ENCODE data around the gene TLX1.

Gene TLX1

DNA sequence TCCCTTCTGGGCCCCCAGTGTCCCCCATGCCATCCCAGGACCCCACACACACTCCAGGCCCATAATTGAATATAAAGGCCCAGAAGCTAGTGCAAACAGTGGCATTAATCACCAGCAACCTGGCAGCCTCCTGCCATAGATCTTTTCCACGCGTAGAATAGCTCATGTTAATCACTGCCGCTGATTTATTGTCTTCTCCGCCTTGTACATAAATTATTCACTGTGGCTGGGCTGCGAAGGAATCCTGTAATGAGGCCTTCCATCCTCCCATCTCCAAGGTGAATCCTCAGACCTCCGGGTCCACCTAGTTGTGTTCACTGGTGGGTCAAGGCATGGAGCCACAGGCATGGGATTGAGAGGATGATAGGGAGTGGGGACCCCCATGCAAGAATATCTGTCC lies 36.1 kb upstream of the TLX1 start:
- TF ChIP-seq FOXP2 (optimal IDR thresholded peaks at IDR 0.05; ENCODE audit: borderline replicate concordance, extremely low read depth, extremely low read length, insufficient read depth) (no peak), POLR2AphosphoS5 (IDR thresholded peaks at IDR 0.05; ENCODE audit: low read depth, low read length) (no peak), SIN3A (IDR thresholded peaks at IDR 0.05; ENCODE audit: borderline replicate concordance, insufficient read depth, low read length) (no peak), TAF1 (IDR thresholded peaks at IDR 0.05; ENCODE audit: borderline replicate concordance, insufficient read depth, low read length) (no peak)
- TF ChIP-seq, protein P1, sequence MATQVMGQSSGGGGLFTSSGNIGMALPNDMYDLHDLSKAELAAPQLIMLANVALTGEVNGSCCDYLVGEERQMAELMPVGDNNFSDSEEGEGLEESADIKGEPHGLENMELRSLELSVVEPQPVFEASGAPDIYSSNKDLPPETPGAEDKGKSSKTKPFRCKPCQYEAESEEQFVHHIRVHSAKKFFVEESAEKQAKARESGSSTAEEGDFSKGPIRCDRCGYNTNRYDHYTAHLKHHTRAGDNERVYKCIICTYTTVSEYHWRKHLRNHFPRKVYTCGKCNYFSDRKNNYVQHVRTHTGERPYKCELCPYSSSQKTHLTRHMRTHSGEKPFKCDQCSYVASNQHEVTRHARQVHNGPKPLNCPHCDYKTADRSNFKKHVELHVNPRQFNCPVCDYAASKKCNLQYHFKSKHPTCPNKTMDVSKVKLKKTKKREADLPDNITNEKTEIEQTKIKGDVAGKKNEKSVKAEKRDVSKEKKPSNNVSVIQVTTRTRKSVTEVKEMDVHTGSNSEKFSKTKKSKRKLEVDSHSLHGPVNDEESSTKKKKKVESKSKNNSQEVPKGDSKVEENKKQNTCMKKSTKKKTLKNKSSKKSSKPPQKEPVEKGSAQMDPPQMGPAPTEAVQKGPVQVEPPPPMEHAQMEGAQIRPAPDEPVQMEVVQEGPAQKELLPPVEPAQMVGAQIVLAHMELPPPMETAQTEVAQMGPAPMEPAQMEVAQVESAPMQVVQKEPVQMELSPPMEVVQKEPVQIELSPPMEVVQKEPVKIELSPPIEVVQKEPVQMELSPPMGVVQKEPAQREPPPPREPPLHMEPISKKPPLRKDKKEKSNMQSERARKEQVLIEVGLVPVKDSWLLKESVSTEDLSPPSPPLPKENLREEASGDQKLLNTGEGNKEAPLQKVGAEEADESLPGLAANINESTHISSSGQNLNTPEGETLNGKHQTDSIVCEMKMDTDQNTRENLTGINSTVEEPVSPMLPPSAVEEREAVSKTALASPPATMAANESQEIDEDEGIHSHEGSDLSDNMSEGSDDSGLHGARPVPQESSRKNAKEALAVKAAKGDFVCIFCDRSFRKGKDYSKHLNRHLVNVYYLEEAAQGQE (IDR thresholded peaks at IDR 0.05; ENCODE audit: insufficient read depth in 1 of 2, low read depth in 2 of 2, low read length in 2 of 2), result no peak

DNA sequence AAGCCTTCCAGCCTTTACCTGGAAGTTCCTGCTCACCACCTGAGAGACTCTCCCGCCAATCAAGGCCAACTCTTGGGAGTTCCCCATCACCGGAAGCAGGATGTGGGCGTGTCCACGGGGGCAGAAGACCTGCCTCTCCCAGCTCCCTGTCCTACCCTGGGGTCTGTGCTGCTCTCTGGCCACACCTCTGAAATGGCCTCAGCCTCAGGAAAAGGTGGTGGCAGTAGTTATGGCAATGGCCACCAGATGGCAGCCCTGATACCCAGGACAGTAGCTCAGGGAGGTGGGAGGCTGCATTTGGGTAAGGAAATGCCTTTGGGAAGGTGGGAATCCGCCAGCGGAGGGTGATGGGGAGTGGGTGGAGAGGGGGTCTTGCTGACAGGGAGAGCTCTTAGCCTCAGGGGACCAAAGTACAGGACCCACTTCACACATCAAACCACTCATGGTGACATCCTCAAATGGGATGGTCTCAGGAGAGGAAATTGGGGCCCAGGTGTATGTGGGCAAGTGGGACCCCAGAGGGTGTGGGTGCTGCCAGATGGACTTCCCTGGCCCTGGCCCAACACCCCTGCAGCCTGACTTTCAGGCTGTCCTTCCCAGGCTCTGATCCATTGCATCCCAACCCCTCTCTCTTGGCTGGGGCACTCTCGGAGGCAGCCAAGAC lies 35.4 kb upstream of the TLX1 start:
- TF ChIP-seq FOXP2 (optimal IDR thresholded peaks at IDR 0.05; ENCODE audit: borderline replicate concordance, extremely low read depth, extremely low read length, insufficient read depth), result no peak
- TF ChIP-seq, protein P1 (IDR thresholded peaks at IDR 0.05; ENCODE audit: insufficient read depth in 1 of 2, low read depth in 2 of 2, low read length in 2 of 2), result no peak
- no peak for TF ChIP-seq POLR2AphosphoS5 (IDR thresholded peaks at IDR 0.05; ENCODE audit: low read depth, low read length)
- TF ChIP-seq SIN3A (IDR thresholded peaks at IDR 0.05; ENCODE audit: borderline replicate concordance, insufficient read depth, low read length), result no peak
- TF ChIP-seq TAF1 (IDR thresholded peaks at IDR 0.05; ENCODE audit: borderline replicate concordance, insufficient read depth, low read length), result no peak

DNA sequence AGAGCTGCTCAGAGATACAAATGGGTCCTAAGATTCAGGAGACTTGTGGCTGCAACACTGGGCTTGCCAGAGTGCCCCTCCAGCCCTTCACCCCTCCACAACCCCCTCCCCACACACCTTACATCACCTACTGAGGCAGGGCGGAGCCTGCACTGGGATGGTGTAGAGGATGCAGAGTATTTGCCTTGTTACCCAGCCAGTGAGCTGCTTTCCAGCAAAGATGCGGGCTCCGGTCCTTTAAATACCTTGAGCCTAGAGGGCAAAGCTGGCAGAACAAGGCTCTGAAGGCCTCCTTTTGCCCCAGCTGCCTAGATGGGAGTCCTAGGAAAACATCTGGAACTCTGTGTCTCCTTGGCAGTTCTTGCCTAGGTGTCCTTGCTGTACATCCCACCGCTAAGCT lies 34.7 kb upstream of the TLX1 start:
- TF ChIP-seq, protein P1 (IDR thresholded peaks at IDR 0.05; ENCODE audit: insufficient read depth in 1 of 2, low read depth in 2 of 2, low read length in 2 of 2), result no peak
- TF ChIP-seq TAF1 (IDR thresholded peaks at IDR 0.05; ENCODE audit: borderline replicate concordance, insufficient read depth, low read length) (no peak), FOXP2 (optimal IDR thresholded peaks at IDR 0.05; ENCODE audit: borderline replicate concordance, extremely low read depth, extremely low read length, insufficient read depth) (no peak)

DNA sequence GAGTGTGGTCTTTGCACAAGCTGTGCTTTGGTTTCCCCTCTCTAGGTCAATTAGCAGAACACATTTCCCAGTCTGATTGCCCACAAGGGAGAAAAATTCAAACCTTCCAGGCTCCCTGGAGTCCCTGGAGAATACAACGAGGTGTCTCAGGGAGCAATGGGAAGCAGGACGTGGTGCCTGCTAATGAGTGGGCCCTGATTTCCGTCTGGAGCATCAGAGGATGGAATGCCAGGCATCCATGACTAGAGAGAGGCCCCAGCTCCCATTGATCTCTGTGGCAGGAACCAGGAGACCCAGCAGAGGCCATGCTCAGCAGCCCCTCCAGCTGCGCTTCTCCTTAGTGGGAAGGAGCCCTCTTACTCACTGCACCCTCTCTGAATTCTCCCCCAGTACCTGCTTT lies 33.2 kb upstream of the TLX1 start:
- TF ChIP-seq FOXP2 (optimal IDR thresholded peaks at IDR 0.05; ENCODE audit: borderline replicate concordance, extremely low read depth, extremely low read length, insufficient read depth), result no peak
- no peak for TF ChIP-seq TAF1 (IDR thresholded peaks at IDR 0.05; ENCODE audit: borderline replicate concordance, insufficient read depth, low read length)
- TF ChIP-seq, protein P1 (IDR thresholded peaks at IDR 0.05; ENCODE audit: insufficient read depth in 1 of 2, low read depth in 2 of 2, low read length in 2 of 2), result no peak

DNA sequence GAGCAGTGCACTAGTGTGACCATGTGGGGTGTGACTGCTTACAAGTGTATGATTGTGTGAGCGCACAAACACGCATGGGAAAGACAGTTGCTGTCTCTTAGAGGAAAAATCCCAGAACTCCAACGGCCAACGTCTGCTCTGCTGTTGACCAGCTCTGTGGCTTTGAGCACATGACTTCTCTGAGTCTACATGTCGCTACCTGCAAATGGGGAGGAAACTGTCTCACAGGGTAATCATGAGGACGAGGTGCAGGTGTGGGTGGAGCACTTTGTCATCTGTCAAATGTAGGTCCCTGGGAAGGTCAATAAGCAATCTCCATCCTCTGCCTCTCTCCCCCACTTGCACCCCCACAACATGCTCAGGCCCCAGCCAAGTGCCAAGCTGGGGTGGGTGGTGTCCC lies 31.2 kb upstream of the TLX1 start:
- TF ChIP-seq TAF1 (IDR thresholded peaks at IDR 0.05; ENCODE audit: borderline replicate concordance, insufficient read depth, low read length), result no peak
- no peak for TF ChIP-seq FOXP2 (optimal IDR thresholded peaks at IDR 0.05; ENCODE audit: borderline replicate concordance, extremely low read depth, extremely low read length, insufficient read depth)
- TF ChIP-seq, protein P1 (IDR thresholded peaks at IDR 0.05; ENCODE audit: insufficient read depth in 1 of 2, low read depth in 2 of 2, low read length in 2 of 2), result no peak
- no peak for TF ChIP-seq POLR2AphosphoS5 (IDR thresholded peaks at IDR 0.05; ENCODE audit: low read depth, low read length)
- no peak for TF ChIP-seq SIN3A (IDR thresholded peaks at IDR 0.05; ENCODE audit: borderline replicate concordance, insufficient read depth, low read length)

All from PFSK-1 (cell line).